NT2/D1 (cell line): ENCODE results near the gene EAF1.
"Not testable (repeated sequence)": the region's sequence is repeated elsewhere in the genome, so short reads cannot be mapped to it uniquely, and the experiment has no call there.

Experiments
- SUZ12 ChIP-seq: IDR thresholded peaks from 2 replicates; pipeline ENCODE4 v1.6.1; 2011; ENCODE audit not compliant: insufficient read length, insufficient read depth; ENCODE audit errors: extremely low read depth
- YY1 ChIP-seq: IDR thresholded peaks from 2 replicates; pipeline ENCODE4 v1.6.1; 2011; ENCODE audit not compliant: insufficient read length, insufficient read depth
- ZNF274 ChIP-seq: IDR thresholded peaks from 2 replicates; pipeline ENCODE4 v1.6.1; 2011; ENCODE audit warnings: mild to moderate bottlenecking, low read depth, low read length

GRCh38 chr3:15388335-15388734 is 39.1 kb upstream of the EAF1 start:
- TF ChIP-seq ZNF274, YY1, SUZ12: not testable (repeated sequence)
